Fibroblast of lung (primary cell): ENCODE data around the gene ARAP3. TPM values are rescaled to one million over a fixed set of nuclear protein-coding genes. Genes with fewer than 3 reads are reported as not detected.
"Not testable (repeated sequence)": the region's sequence is repeated elsewhere in the genome, so short reads cannot be mapped to it uniquely, and the experiment has no call there.

Source experiments
- DNase-seq, 2 donors: peaks; one replicate each; pipeline versions ENCODE4 v3.0.0 to v3.0.0-alpha.2; 2010; ENCODE audit warnings: low read depth in 2 of 2
- H2AFZ ChIP-seq: 2 replicates; pipeline ENCODE4 v1.5.1; 2012; ENCODE audit warnings: low read length, control low read depth, inconsistent platforms
- H3K27ac ChIP-seq: 2 replicates; pipeline ENCODE4 v1.5.1; 2011; ENCODE audit warnings: low read length, control low read depth; ENCODE audit not compliant: insufficient read depth
- H3K27me3 ChIP-seq: 2 replicates; pipeline ENCODE4 v1.5.1; 2011; ENCODE audit warnings: mild to moderate bottlenecking, low read length; ENCODE audit not compliant: control insufficient read depth, insufficient read depth
- H3K36me3 ChIP-seq: 2 replicates; pipeline ENCODE4 v1.5.1; 2011; ENCODE audit warnings: low read length; ENCODE audit not compliant: control insufficient read depth, insufficient read depth
- H3K4me1 ChIP-seq: 2 replicates; pipeline ENCODE4 v1.5.1; 2011; ENCODE audit warnings: low read length; ENCODE audit not compliant: control insufficient read depth, insufficient read depth; ENCODE audit errors: extremely low read depth
- H3K4me2 ChIP-seq: 2 replicates; pipeline ENCODE4 v1.5.1; 2011; ENCODE audit warnings: low read length, control low read depth; ENCODE audit not compliant: insufficient read depth; ENCODE audit errors: extremely low read depth
- H3K4me3 ChIP-seq, 4 experiments: fragments of 200-600 bp in 1 of 4; sonication (generic) in 1 of 4; replicated peaks in 1 of 4; 2 replicates each; pipeline ENCODE4 v1.5.1; 2011 to 2016; ENCODE audit warnings: low read length in 4 of 4, low read depth in 3 of 4, mild to moderate bottlenecking in 3 of 4, control low read depth in 2 of 4, inconsistent platforms in 1 of 4, mixed read lengths in 1 of 4; ENCODE audit not compliant: insufficient read depth in 1 of 4; ENCODE audit errors: control extremely low read depth in 1 of 4
- H3K79me2 ChIP-seq: 2 replicates; pipeline ENCODE4 v1.5.1; 2012; ENCODE audit warnings: mild to moderate bottlenecking, low read length, inconsistent platforms; ENCODE audit not compliant: control insufficient read depth, insufficient read depth
- H3K9ac ChIP-seq: 2 replicates; pipeline ENCODE4 v1.5.1; 2011; ENCODE audit warnings: mild to moderate bottlenecking, low read length, control low read depth; ENCODE audit not compliant: insufficient read depth
- H3K9me3 ChIP-seq: 2 replicates; pipeline ENCODE4 v1.5.1; 2012; ENCODE audit warnings: low read depth, low read length; ENCODE audit not compliant: control insufficient read depth, insufficient read depth
- H4K20me1 ChIP-seq: 2 replicates; pipeline ENCODE4 v1.5.1; 2011; ENCODE audit warnings: low read length; ENCODE audit not compliant: control insufficient read depth, insufficient read depth; ENCODE audit errors: extremely low read depth
- CTCF ChIP-seq, 2 donors: IDR thresholded peaks in 1 of 2; conservative IDR thresholded peaks in 1 of 2; 1 replicate in 1 of 2; 2 replicates in 1 of 2; pipeline ENCODE4 v1.5.1; 2011 to 2012; ENCODE audit warnings: low read length in 2 of 2, control low read depth in 1 of 2, inconsistent platforms in 1 of 2, low read depth in 1 of 2, mild to moderate bottlenecking in 1 of 2
- EZH2 ChIP-seq: IDR thresholded peaks from 2 replicates; pipeline ENCODE4 v1.5.1; 2012; ENCODE audit warnings: low read length, control low read depth, mild to moderate bottlenecking; ENCODE audit errors: missing control alignments
- polyA minus RNA-seq: library from RNA; depleted of rRNA, polyadenylated mRNA; stranded (reverse); fragments of >200 nt; gene quantifications from 2 replicates; pipeline ENCODE4 v1.2.3, GENCODE V29; 2011; ENCODE audit warnings: low replicate concordance
- polyA plus RNA-seq, 2 donors: library from polyadenylated mRNA; depleted of rRNA in 1 of 2; stranded (reverse) in 1 of 2; unstranded in 1 of 2; fragments of >200 nt; gene quantifications; 2 replicates each; pipeline ENCODE4 v1.2.1, GENCODE V29; 2011 to 2012; ENCODE audit warnings: missing spikeins in 1 of 2
- total RNA-seq: library from RNA; depleted of rRNA; stranded (reverse); fragments of >200 nt; gene quantifications from 2 replicates; pipeline ENCODE4 v1.2.1, GENCODE V29; 2014

The ARAP3 gene
- 2.6 and 3.8 TPM in 2 replicates for total RNA-seq
- polyA plus RNA-seq, result 2.5 and 2.9 TPM in 2 replicates
- polyA plus RNA-seq (2012), result 5.2 and 6.8 TPM in 2 replicates
- 11.4 and 25.4 TPM in 2 replicates for polyA minus RNA-seq

- H3K4me1 ChIP-seq, result peaks cover 15% of the 10 kb centered on the region
Observed at GRCh38 chr5:141681695-141682641, at the start of gene ARAP3. TSS of gene ARAP3 (minus strand) at chr5:141682230. CDS start at chr5:141680486, 1,744 bp downstream.

GRCh38 chr5:141729387-141730006 is 47.5 kb upstream of the ARAP3 start:
- Histone ChIP-seq H2AFZ (no peak overlapping the region), H3K4me2 (no peak overlapping the region), H3K9ac (no peak overlapping the region), H4K20me1 (no peaks in the 10 kb centered on the region), H3K4me3 (no peak overlapping the region), H3K27me3 (peaks cover 9% of the 10 kb centered on the region), H3K79me2 (no peaks in the 10 kb centered on the region), H3K27ac (no peak overlapping the region), H3K4me1 (no peaks in the 10 kb centered on the region), H3K36me3 (no peaks in the 10 kb centered on the region), H3K9me3 (no peaks in the 10 kb centered on the region)
- DNase-seq, result no peak
- TF ChIP-seq CTCF (conservative IDR thresholded peaks at IDR 0.05 in 1 of 2, IDR thresholded peaks at IDR 0.05 in 1 of 2; ENCODE audit: low read depth in 1 of 2, low read length in 2 of 2), result no peak

More at GRCh38 chr5:141681695-141682641, at the start of gene ARAP3:
- H3K4me2 ChIP-seq, result peak within 1 kb of the TSS; percentile 89
- TF ChIP-seq EZH2, result no peak
- TF ChIP-seq CTCF (conservative IDR thresholded peaks at IDR 0.05 in 1 of 2, IDR thresholded peaks at IDR 0.05 in 1 of 2; ENCODE audit: low read depth in 1 of 2, low read length in 2 of 2), result no peak
- no peaks in the 10 kb centered on the region for H3K27me3 ChIP-seq
- peaks cover 2% of the 10 kb centered on the region for H3K36me3 ChIP-seq
- peak within 1 kb of the TSS; percentile 4 to 64 (median 32) for H3K4me3 ChIP-seq
- DNase-seq, result peak; percentile 81 to 86
- no peaks in the 10 kb centered on the region for H3K9me3 ChIP-seq
- H4K20me1 ChIP-seq, result no peaks in the 10 kb centered on the region
- H2AFZ ChIP-seq, result peak within 1 kb of the TSS; percentile 39
- peak within 1 kb of the TSS; percentile 65 for H3K27ac ChIP-seq
- no peaks in the 10 kb centered on the region for H3K79me2 ChIP-seq
- H3K9ac ChIP-seq, result peak within 1 kb of the TSS; percentile 24

GRCh38 chr5:141725891-141726290 is 43.9 kb upstream of the ARAP3 start:
- no peak overlapping the region for H3K4me3 ChIP-seq
- TF ChIP-seq CTCF (conservative IDR thresholded peaks at IDR 0.05 in 1 of 2, IDR thresholded peaks at IDR 0.05 in 1 of 2; ENCODE audit: low read depth in 1 of 2, low read length in 2 of 2) (no peak), EZH2 (no peak)
- no peak overlapping the region for H3K4me2 ChIP-seq
- peak in 1 of 2 donors; percentile 5 for DNase-seq
- H4K20me1 ChIP-seq, result no peaks in the 10 kb centered on the region
- no peak overlapping the region for H2AFZ ChIP-seq
- no peak overlapping the region for H3K9ac ChIP-seq
- H3K27ac ChIP-seq, result no peak overlapping the region
- no peaks in the 10 kb centered on the region for H3K9me3 ChIP-seq
- no peaks in the 10 kb centered on the region for H3K4me1 ChIP-seq
- no peaks in the 10 kb centered on the region for H3K79me2 ChIP-seq
- no peaks in the 10 kb centered on the region for H3K36me3 ChIP-seq
- peaks cover 12% of the 10 kb centered on the region for H3K27me3 ChIP-seq

- H3K27ac ChIP-seq, H3K4me3 ChIP-seq, H4K20me1 ChIP-seq, H3K4me1 ChIP-seq, H3K79me2 ChIP-seq, H3K4me2 ChIP-seq, H2AFZ ChIP-seq, DNase-seq, H3K9ac ChIP-seq, H3K36me3 ChIP-seq, H3K9me3 ChIP-seq: not testable (repeated sequence)
- H3K27me3 ChIP-seq, result peaks cover 12% of the 10 kb centered on the region
Observed at GRCh38 chr5:141725174-141725573, 43.1 kb upstream of the ARAP3 start.
